ENCODE measurements around the gene SLC39A3. TPM values are rescaled to one million over a fixed set of nuclear protein-coding genes. Genes with fewer than 3 reads are reported as not detected.
A peak's percentile ranks its signal among the peaks of the same experiment; 100 is the strongest.

SLC39A3 gene
- polyA plus RNA-seq, 4 donors: 10.7 to 39.1 (median 15.1) TPM

DNA sequence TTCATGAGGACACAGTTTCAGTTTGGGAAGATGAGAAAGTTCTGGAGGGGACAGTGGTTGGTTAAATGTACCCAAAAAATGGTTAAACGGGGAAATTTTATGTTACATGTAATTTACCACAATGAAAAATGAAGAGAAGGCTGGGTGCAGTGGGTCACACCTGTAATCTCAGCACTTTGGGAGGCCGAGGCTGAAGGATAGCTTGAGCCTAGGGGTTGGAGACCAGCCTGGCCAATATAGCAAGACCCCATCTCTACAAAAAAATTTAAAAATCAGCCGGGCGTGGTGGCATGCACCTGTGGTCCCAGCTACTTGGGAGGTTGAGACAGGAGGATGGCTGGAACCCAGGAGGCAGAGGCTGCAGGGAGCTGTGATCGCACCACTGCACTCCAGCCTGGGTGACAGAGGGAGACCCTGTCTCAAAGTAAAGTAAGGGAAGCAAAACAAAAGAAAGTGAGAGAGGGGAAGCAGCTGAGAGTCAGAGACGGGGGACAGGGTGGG, 54.6 kb downstream of the SLC39A3 start:
- peak overlapping the region in 1 of 3 donors; percentile 36 for H3K27ac ChIP-seq (ENCODE audit: low read depth in 1 of 3, low read length in 2 of 3)

DNA sequence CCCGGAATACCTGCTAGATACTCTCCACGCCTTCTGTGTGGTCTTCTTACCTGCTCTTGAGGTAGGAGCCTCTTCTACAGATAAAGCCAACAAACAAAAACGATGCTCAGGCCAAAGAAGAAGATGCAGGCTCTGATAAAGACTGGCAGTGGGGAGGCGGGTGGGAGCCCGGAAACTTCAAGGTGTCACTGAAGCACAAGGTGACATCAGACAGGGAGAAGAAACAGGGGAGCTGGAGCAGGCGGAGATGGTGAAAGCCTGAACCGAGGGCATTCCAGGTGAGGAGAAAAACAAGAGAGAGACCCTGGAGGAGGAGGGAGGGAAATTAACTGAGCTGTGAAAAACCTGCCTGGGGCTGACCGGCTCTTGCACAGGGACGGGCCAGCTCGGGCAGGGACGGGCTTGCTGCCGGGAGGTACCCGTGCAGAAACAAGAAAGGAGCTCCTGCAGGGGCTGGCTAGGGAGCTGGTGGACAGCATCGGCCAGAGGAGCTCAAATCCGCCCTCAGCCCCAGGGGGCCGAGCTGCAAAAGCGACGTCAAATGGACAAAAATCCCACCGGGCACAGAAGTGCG, 56.3 kb downstream of the SLC39A3 start:
- FAIRE-seq: no peak

More for the DNA sequence above, 54.6 kb downstream of the SLC39A3 start:
- 87 to 91% (median 90%) methylated on average over 6 of the region's 6 CpGs for WGBS, 3 donors
- FAIRE-seq: no peak
- Histone ChIP-seq H3K9me3 (ENCODE audit: control insufficient read depth in 2 of 2, insufficient read depth in 1 of 2, low read depth in 1 of 2, low read length in 1 of 2) (peaks cover 0 to 2% of the 10 kb centered on the region in 2 donors), H3K27me3 (ENCODE audit: control insufficient read depth in 3 of 3, insufficient read depth in 3 of 3, low read length in 3 of 3) (no peaks in the 10 kb centered on the region), H3K36me3 (ENCODE audit: control insufficient read depth in 3 of 3, insufficient read depth in 2 of 3, low read depth in 1 of 3, low read length in 3 of 3) (no peaks in the 10 kb centered on the region), H3K4me3 (ENCODE audit: low read depth in 1 of 3, low read length in 3 of 3) (no peak overlapping the region), H3K4me1 (ENCODE audit: control insufficient read depth in 3 of 3, insufficient read depth in 2 of 3, low read depth in 1 of 3, low read length in 2 of 3) (no peaks in the 10 kb centered on the region)
- no peak for DNase-seq

More for the DNA sequence above, 56.3 kb downstream of the SLC39A3 start:
- H3K27ac ChIP-seq (ENCODE audit: low read depth in 1 of 3, low read length in 2 of 3): no peak overlapping the region
- no peak overlapping the region for H3K4me3 ChIP-seq (ENCODE audit: low read depth in 1 of 3, low read length in 3 of 3)
- no peak for DNase-seq
- 70 to 80% (median 80%) methylated on average over 20 of the region's 20 CpGs for WGBS, 3 donors
- H3K27me3 ChIP-seq (ENCODE audit: control insufficient read depth in 3 of 3, insufficient read depth in 3 of 3, low read length in 3 of 3): no peaks in the 10 kb centered on the region
- no peaks in the 10 kb centered on the region for H3K4me1 ChIP-seq (ENCODE audit: control insufficient read depth in 3 of 3, insufficient read depth in 2 of 3, low read depth in 1 of 3, low read length in 2 of 3)
- H3K9me3 ChIP-seq (ENCODE audit: control insufficient read depth in 2 of 2, insufficient read depth in 1 of 2, low read depth in 1 of 2, low read length in 1 of 2): peaks cover 0 to 2% of the 10 kb centered on the region in 2 donors
- H3K36me3 ChIP-seq (ENCODE audit: control insufficient read depth in 3 of 3, insufficient read depth in 2 of 3, low read depth in 1 of 3, low read length in 3 of 3): no peaks in the 10 kb centered on the region

Other genes with a start within 250 kb of the SLC39A3 start
- gene GNG7, start 37.3 kb downstream of the SLC39A3 start, polyA plus RNA-seq: 1 to 10 TPM in 2 of 4 donors, under 1 TPM in 1, not detected in 1; 0.99 to 3.5 (median 2.6) TPM
- 1 to 10 TPM in 2 of 4 donors, under 1 TPM in 1, not detected in 1; 0.25 to 3.0 (median 1.6) TPM for gene DIRAS1, start 18.6 kb downstream of the SLC39A3 start, polyA plus RNA-seq
- gene SGTA, start 43.3 kb upstream of the SLC39A3 start, polyA plus RNA-seq: 10 to 100 TPM; 38.2 to 79.5 (median 69.7) TPM
- 10 to 100 TPM; 36.6 to 86.3 (median 78.1) TPM for gene THOP1, start 45.5 kb upstream of the SLC39A3 start, polyA plus RNA-seq
- 1 to 10 TPM; 2.0 to 6.7 (median 4.5) TPM for gene ZNF554, start 79.9 kb upstream of the SLC39A3 start, polyA plus RNA-seq
- gene ZNF555, start 101.5 kb upstream of the SLC39A3 start, polyA plus RNA-seq: 1 to 10 TPM; 1.5 to 4.0 (median 1.9) TPM
- gene ZNF556, start 127.3 kb upstream of the SLC39A3 start, polyA plus RNA-seq: under 1 TPM in 2 of 4 donors, not detected in 2; 0.03 to 0.22 TPM
- 10 to 100 TPM in 3 of 4 donors, 1 to 10 TPM in 1; 4.5 to 19.2 (median 15.2) TPM for gene ZNF57, start 160.9 kb upstream of the SLC39A3 start, polyA plus RNA-seq
- 1 to 10 TPM; 1.1 to 7.8 (median 1.9) TPM for gene ZNF77, start 205.0 kb upstream of the SLC39A3 start, polyA plus RNA-seq
- gene TLE6, start 237.5 kb upstream of the SLC39A3 start, polyA plus RNA-seq: under 1 TPM in 2 of 4 donors, not detected in 2; 0.75 to 1.00 TPM